GM18498 (cell line): ENCODE results near the gene POLE.

Source experiments
- ATAC-seq: cut with Tn5 transposase; IDR thresholded peaks from one replicate; pipeline ENCODE4 v1.9.1; 2021; ENCODE audit warnings: mild to moderate bottlenecking, moderate library complexity; ENCODE audit not compliant: unreplicated experiment

The POLE gene

DNA sequence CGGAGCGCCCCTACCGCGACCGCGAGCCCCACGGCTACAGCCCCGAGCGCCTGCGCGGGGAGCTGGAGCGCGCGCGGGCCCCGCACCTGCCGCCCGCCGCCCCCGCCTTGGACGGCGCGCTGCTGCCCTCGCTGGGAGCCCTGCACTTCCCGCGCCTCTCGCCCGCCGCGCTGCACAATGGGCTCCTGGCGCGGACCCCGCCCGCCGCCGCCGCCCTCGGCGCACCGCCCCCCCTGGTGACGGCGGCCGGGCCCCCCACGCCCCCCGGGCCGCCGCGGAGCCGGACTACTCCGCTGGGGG lies 103.8 kb downstream of the POLE start:
- ATAC-seq: no peak

DNA sequence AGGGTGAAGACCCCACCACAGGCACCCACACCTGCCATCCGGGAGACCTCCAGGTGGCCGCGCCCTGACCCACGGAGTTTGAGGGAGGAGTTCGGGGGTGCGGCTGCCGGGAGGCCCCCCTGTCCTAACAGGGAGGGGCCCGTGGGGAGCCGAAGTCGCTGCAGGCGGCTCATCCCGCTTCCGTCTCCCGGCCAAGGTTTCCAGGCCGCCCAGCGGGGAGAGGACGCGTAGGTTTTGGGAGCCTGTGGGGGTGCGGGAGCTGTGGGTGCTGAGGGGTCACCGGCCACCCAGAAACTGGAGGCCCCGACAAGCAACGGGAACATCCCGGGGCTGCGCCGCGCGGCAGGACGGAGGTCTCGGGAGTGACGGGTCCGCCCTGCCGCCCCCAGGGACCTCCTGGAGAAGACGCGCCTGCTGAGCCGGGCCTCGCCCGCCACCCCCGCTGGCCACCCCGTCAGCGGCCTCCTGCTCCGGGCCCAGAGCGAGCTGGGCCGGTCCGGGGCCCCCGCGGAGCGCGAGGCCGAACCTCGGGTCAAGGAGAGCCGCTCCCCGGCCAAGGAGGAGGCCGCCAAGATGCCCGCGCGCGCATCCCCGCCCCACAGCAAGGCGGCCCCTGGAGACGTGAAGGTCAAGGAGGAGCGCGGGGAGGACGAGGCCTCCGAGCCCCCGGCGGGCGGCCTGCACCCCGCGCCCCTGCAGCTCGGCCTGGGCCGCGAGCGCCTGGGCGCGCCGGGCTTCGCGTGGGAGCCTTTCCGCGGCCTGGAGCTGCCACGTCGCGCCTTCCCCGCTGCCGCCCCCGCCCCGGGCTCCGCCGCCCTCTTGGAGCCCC lies 104.3 kb downstream of the POLE start:
- ATAC-seq: no peak

DNA sequence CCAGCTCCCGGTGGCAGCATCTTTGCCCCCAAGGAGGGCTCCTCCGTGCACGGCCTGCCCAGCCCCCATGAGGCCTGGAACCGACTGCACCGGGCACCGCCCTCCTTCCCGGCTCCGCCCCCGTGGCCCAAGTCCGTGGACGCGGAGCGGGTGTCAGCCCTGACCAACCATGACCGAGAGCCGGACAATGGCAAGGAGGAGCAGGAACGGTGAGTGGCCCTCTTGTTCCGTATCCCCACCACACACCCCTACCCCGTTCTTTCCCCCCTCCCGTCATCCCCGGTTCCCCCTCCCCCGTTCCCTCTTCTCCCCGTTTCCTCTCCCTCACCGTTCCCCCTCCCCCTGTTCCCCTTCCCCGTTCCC lies 105.1 kb downstream of the POLE start:
- ATAC-seq: no peak

DNA sequence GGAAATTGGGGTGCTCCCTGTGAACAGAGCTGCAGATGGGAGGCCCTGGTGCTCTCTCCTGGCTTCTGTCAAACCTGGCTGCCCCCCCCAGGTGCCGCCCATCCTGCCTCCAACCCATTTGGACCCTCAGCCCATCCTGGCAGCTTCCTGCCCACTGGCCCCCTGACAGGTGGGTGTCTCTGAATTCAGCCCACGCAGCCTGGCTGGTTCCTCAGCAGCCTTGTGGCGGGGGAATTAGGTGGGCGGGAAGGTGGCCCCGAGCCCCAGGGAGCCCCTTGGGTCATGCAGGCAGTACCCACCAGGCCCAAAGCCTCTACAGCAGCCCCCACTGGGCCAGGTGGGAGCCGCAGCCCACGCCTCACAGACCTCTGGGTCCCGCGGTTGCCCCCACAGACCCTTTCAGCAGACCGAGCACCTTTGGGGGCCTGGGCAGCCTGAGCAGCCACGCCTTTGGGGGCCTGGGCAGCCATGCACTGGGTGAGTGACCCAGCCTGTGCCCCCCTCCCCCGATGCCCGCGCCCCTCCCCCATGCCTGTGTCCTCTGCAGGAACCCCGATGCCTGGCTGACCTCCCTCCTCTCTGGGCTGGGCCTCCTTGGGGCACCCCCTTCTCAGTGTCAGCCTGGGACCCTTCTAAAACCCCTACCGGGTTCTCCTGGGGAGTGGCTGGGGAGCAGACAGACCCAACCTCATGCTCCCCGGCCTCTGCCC lies 105.6 kb downstream of the POLE start:
- ATAC-seq: no peak

DNA sequence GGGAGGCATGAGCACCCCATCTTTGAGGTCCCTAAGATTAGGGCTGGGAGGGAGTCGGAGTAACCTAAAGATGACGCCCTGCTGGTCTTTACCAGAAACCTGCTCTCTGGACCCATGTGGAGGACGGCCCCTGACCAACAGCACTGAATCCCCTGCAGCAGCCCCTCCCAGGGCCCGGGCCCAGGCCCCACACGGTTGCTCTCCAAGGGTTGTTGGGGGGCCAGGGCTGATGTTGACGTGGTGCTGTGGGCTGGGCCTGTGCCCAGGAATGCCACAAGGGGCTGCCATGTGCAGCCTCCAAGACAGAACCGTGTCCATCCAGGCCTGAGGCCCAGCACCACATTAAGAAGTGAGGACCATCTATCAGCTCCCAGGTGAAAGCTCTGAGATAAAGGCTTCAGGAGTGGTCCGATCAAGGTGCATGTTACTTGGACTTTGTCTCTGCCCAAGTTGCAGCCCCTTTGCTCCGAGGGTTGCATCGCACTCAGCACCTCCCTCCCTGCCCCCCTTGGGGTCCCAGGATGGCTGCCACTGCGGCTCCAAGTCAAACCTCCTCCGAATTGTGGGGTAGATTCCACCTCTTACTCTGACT lies 106.3 kb downstream of the POLE start:
- ATAC-seq: no peak

DNA sequence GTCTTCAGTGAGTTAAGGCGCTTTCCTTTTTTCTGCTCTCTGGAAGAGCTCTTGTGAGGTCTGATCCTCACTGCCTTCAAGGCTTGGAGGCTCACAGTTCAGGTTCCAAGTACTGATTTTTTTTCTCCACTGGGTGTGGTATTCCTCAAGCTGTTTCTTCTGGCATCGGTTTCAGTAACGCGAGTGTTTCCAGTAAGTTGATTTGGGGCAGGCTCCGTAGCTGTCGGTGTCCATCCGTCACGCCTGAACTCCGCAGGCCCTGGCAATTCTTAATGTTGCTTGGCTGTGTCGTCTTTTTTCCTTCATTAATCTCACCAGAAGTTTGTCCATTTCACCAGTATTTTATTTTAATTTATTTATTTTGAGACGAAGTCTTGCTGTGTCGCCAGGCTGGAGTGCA lies 107.4 kb downstream of the POLE start:
- no peak for ATAC-seq

DNA sequence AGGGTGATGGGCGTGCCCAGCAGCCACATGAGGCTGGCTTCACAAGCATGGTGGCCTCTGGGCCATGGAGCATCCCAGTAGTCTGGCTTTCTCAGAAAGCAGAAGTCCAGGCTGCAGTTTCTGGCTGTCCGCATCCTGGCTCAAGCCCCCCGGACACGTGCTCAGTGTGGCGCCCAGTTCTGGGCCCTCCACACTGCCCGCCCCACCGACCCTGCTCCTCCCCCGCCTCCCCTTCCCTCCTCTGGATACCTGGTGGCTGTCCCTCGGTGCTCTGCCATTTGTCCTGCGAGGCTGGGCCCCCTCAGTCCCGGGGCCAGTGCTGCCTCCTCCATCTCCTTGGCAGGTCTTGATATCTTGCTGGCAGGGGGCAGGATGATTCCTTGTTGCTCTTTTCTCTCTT lies 108.3 kb downstream of the POLE start:
- no peak for ATAC-seq

DNA sequence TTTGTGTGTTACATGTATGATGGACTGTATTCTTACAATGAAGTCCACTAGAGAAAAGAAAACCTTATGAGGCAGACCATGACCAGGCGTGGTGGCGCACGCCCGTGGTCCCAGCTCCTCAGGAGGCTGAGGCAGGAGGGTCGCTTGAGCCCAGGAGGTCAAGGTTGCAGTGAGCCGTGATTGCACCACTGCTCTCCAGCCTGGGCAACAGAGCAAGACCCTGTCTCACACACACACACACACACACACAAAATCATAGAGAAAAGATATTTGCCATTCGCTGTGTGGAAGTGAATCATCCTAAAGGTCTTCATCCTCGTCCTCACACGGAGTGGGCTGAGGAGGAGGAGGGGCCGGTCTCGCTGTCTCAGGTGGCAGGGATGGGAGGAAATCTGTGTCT lies 109.0 kb downstream of the POLE start:
- ATAC-seq: no peak

DNA sequence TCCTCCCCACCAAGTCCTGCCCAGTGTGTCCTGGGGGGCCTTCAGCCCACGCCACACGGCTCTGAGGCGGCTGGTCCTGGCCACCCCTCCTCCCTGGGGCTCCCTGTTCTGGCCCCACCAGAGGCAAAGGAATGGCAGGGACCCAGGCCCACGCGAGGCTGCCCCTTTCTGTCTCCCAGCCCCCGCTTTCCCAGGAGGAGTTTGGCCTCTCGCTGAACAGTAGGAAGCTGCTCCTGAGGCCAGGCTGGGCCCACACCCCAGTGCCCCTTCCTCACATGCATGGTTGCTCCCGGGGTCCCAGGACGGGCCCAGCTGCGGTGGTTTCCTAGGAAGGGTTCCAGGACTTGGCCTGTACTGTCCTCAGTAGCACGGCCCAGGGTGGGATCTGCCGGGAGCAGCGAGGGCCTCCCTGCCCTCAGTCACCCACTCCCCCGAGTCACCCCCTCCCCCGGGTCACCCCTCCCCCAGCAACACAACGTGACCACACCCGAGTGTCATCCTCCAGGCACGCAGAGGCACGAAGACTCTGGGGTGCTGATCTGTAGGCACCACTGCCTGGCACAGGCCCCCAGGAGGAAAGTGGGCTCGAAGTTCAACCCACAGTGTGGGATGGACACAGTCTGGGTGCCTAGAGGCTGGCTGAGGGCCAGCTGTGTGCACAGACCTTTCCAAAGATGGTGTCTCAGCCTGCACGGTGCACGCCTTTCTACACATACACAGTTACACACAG lies 109.8 kb downstream of the POLE start:
- ATAC-seq: no peak

DNA sequence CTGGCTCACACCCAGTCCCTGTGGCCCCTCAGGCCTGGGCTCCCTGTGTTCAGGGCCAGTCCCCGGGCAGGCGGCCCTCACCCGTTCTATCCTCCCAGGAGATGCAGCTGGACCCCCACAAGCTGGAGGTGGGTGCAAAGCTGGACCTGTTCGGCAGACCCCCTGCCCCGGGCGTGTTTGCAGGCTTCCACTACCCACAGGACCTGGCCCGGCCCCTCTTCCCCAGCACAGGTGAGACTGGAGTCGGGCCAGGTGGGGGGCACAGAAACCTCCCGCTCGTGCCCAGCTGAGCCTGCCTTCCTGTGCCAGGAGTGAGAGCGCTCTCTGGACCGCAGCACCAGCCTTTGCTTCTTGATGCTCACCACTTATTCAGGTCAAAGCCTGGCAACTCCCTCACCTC lies 110.4 kb downstream of the POLE start:
- ATAC-seq: no peak

DNA sequence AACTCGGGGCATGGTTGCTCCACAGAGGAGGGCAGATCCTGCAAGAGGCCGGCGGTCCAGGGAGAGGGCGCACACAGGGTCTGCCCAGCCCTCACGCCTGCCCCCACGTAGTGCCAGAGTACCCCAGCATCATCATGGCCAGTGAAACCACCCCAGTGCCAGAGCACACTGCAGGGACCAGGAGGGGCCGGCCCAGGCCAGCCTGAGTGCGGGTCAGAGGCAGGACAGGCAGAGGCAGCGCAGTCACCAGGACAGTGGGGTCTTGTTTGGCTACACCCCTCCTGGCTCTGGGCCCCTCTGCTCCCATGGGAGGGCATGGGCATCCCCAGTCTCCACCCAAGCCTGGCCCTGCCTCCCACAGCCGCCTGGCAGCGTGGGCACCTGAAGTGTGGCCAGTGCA lies 111.5 kb downstream of the POLE start:
- ATAC-seq: no peak

DNA sequence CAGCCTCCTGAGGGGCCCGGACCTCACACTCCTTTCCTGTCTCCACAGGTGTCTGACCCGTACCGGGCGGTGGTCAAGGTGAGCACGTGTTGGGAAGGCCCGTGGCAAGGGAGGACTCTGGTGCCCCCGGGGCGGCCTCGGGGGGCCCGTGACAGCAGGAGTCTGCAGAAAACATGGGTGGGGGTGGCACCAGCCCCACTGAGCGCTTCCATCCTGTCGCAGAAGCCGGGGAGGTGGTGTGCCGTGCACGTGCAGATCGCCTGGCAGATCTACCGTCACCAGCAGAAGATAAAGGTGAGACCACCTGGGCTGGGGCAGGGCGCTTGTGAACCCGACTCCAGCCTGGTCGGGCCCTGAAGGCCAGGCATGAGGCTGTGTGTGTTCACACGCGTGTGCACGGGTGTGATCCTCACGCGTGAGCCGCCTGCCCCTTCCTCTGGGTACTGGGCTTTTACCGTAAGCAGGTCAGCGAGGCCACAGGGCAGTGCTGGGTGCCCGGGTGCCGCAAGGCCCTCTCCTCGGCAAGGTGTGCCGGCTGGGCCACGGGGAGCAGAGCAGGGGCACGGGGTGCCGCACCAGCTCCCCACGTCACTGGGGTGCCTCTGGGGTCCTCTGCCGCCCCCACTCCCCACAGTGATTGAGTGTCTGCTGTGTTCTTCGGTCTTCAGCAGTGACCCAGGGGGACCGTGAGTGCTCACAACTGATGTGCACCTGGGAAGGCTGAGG lies 112.7 kb downstream of the POLE start:
- no peak for ATAC-seq
